COR-L47 (cell line): ENCODE data around the gene FAM204A.

ENCODE experiments used
- DNase-seq: peaks from one replicate; lab custom pipeline; 2025; lab: John Stamatoyannopoulos, UW

FAM204A gene

GRCh38 chr10:118278649-118279048 lies 63.5 kb downstream of the FAM204A start:
- DNase-seq = no peak

DNA sequence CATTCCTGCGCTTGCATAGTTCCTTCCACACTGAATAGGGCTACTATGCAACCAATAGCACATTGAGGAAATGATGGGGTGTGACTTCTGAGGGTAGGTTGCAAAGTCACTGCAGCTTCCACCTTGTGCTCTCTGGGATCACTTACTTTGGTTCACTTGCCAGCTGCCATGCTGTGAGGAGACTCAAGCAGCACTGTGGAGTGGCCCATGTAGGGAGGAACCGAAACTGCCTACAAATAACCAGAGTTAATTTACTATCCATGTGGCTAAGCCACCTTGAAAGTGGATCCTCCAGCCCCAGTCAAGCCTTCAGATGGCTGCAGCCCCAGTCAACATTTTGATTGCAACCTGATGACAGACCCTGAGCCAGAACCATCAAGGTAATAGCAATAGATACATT lies 64.3 kb downstream of the FAM204A start:
- DNase-seq = no peak

GRCh38 chr10:118276727-118277126 lies 65.4 kb downstream of the FAM204A start:
- no peak for DNase-seq

GRCh38 chr10:118276204-118276603 lies 65.9 kb downstream of the FAM204A start:
- DNase-seq = no peak

DNA sequence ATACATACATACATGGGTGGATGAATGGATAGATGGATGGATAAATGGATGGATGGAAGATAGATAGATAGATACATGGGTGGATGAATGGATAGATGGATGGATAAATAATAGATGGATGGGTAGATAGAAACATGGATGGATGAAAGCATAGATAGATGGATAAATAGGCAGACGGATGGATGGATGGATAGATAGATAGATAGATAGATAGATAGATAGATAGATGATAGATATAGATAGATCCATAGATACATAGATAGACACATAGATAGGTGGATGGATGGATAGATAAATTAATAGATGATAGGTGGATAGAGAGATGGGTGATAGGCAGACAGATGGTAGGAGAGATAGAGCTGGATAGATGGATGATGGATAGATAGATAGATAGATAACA lies 68.5 kb downstream of the FAM204A start:
- DNase-seq = no peak

DNA sequence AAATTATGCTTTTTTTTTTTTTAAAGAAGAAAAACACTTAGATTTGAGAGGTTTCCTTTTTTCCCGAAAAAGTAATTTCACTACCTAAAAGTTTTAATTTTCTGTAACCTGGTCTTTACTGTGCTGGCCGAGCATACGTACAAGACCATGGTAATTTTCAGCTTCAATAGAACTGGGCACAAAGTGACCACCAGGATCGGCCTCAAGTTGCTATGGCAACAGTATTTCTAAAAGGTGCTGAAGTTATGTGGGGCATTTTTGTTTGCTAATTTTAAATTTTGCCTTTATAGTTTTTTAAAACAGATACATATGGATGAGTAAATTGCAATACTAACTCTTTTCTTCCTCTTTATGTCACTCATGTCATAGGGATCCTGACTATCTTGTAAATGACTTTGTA lies 69.4 kb downstream of the FAM204A start:
- DNase-seq = no peak

DNA sequence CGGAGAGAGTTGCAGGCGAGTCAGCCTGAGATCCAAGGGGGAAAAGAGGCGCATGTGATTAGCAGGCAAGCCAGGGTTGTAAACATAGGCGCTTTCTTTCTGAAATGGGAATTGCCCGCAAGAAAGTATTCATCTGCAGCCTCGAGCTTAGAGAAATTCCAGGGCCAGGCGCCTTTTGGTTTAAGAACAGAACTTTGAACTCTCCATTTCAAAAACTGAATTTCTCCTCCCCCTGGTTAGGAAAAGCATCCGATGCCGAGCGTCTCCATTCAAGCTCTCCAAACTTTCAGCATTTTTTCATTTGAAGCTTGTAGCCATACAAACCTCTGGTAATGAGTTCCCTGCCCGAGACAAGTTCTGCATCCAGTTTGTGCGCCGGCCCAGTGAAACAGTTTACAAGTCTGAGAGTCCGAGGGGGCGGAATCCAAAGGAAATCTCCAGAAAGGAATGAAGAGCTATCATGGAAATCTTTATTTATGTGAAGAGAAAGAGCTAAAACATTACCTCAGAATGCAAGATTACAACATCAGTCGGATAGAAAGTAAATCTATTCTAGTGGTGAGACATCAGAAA lies 69.9 kb downstream of the FAM204A start:
- no peak for DNase-seq

- DNase-seq = no peak
These were observed 70.5 kb downstream of the FAM204A start for GRCh38 chr10:118271671-118272070.

- DNase-seq = peak; percentile 23
These were observed 75.9 kb downstream of the FAM204A start for GRCh38 chr10:118266098-118266748.

DNA sequence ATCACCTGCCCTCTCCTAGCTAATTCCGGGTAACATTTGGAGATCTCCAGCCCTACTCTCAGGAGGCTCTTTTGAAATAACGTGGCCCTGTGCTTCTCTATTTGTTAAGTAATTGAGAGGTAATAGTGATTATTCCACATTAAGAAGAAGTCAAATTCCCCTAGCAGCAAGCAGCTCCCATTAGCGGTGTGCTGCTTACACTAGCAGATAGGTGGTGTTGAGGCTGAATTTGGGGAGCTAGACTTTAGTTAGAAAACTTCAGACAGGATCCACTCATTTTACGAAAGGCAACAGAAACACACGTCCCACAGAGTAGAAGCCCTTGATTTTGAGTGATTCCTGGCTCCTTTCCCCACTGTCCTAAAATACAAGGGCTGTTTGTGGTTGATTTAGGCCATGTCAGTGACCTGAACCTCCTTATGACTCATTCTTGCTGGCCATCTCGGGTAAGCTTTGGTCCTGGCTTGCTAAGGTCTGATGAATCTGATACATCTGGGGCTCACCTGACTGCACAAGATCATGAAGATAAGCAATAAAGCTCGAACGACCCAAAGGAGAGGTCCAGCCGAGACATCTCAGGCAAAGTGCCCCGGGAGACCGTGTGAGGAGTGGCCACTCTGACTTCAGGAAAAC lies 77.2 kb downstream of the FAM204A start:
- no peak for DNase-seq

- no peak for DNase-seq
These were observed 77.9 kb downstream of the FAM204A start for GRCh38 chr10:118264252-118264651.

DNA sequence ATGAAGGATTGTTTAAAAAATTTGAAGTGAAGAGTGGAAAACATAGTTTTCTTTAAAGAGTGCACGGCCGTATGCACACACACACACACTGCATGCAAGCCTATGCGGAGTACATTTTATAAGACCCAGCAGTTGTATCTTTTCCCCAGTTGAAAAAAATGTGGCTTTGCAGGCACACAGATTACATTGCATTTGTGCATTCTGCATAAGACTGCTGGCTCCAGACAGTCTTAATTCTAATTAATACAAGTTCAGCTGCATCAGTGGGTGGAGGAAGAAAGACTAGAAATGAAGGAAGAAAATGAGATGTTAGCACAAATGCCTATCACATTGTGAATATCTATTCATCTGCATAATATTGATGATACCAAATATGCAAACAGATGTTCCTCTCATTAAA lies 79.6 kb downstream of the FAM204A start:
- DNase-seq = no peak

DNA sequence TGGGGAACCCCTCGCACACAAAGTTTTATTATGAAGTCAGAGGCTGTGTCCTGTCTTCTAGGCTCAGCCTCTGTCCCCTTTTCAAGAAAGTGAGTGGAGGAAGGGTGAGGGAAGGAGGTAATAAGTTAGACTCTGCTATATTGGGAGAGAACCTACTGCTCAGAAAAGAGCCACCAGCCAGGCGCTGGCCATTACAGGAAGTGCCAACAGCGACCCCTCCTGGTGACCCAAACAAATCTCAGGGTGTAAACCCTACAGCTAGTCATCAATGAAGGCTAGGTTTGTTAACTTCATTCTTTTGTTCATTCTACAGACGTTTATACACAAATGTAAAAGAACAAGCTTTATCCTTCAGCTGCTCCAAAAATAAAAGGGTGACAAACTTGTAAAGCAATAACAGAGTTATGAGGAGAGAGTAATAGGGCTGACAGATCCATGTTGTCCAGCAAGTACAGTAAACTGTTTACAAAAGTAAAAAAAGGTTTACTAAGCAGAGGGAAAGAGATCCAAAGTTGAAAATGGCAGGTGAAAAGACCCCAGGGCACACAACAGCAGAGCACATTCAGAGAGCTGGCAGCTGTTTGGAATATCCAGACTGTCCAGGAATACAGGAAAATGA lies 82.7 kb downstream of the FAM204A start:
- DNase-seq = peak; percentile 18

DNA sequence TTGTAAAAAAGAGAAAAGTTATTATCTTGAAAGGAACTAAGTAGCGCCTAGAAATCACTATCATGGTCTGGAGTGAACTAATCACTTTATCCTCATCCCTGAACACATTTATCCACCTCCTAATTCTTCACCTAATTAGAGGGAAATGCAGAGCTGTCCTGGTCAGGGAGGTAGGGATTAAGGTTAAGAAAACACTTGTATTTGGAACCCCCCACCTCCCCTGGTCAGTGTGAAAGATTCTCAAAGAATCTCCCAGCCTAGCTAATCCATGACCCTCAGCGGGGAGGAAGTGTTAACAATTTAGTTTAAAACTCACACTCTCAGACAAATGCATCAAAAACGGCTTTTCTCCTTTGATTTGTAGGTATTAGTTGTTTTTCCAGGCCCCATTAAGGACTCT lies 83.8 kb downstream of the FAM204A start:
- DNase-seq = no peak

GRCh38 chr10:118256825-118257570 lies 85.1 kb downstream of the FAM204A start:
- no peak for DNase-seq

DNA sequence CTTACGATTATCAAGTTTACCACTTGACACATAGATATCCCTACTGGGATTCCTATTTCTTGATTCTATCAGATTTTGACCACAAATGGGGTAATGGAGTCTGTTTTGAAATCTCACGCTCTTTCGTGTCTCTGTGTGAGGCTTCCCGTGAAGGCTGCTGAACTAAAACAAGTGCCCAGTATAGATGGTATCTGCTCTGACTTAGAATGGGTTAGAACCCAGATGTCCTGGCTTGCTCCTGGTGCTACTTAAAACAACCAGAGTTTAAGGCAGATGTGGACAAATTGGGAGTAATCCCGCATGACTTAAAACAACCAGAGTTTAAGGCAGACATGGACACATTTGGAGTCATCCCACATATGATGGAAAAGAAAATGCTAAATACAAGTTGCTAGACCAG lies 85.9 kb downstream of the FAM204A start:
- no peak for DNase-seq

DNA sequence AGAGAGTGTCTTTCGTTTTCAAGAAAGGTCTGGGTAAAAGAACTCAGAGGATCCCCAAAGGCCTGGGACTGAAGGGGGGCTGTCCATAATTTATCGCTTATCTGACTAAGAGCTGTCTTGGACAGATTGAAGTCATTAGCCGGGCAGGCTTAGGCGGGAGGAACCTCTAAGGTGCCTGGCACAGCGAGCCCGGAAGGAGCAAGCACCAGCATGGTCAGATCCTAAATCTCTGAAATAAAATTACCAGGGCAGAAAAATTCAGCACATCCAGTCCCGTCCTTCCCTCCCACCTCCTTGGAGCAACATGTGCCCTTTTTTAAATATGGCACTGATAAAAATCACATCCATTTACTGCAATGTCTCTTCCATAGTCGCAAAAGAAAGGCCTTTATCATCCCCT lies 86.8 kb downstream of the FAM204A start:
- DNase-seq = no peak

GRCh38 chr10:118254654-118255053 lies 87.5 kb downstream of the FAM204A start:
- DNase-seq = no peak

GRCh38 chr10:118253397-118253796 lies 88.7 kb downstream of the FAM204A start:
- no peak for DNase-seq

GRCh38 chr10:118251791-118252190 lies 90.3 kb downstream of the FAM204A start:
- no peak for DNase-seq

DNA sequence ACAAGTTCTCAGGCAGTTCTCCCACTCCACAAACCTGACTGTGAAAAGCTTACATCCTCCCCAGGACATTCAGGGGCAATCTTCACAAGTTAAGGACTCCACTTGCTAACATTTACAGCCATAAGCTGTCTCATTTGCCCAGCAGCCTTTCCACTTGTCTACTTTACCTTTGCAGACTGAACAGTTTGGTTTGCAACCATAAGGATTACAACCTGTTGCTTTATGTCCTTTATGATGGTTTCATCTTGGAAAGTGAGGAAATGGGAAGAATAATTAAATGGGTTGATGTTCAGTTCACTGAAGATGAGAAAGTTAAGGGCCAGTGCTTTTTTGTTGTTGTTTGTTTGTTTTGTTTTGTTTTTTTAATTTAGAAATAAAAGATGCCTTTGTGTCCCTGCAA lies 92.4 kb downstream of the FAM204A start:
- DNase-seq = no peak
